ENCODE measurements around the gene TP53TG3D. TPM values are rescaled to one million over a fixed set of nuclear protein-coding genes. Genes with fewer than 3 reads are reported as not detected.
"Not testable (repeated sequence)": the region's sequence is repeated elsewhere in the genome, so short reads cannot be mapped to it uniquely, and the experiment has no call there.

The TP53TG3D gene
- total and polyA plus RNA-seq, 2 experiments from 2014 or later: not detected

DNA sequence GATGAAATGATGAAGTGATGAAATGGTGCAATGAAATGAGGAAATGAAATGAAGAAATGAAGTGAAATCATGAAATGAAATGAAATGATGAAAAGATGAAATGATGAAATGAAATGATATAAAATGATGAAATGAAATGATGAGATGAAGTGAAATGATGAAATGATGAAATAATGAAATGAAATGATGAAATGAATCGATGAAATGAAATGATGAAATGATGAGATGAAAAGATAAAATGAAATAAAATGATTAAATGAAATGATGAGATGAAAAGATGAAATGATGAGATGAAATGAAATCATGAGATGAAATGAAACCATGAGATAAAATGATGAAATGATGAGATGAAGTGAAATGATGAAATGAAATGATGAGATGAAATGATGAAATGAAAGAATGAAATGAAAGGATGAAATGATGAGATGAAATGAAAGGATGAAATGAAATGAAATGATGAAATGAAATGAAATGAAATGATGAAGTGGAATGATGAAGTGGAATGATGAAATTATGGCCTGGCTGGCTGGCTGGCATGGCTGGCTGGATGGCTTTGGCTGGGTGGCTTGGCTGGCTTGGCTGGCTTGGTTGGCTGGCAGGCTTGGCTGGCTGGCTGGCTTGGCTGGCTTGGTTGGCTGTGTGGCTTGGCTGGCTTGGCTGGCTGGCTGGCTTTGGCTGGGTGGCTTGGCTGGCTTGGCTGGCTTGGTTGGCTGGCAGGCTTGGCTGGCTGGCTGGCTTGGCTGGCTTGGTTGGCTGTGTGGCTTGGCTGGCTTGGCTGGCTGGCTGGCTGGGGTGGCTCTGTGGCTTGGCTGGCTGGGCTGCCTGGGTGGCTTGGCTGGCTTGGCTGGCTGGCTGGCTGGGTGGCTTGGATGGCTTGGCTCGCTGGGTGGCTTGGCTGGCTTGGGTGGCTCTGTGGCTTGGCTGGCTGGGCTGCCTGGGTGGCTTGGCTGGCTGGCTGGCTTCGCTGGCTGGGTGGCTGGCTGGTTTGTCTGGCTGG is 32.0 kb downstream of the TP53TG3D start:
- in situ Hi-C loops (cut with MboI): not testable (repeated sequence)

DNA sequence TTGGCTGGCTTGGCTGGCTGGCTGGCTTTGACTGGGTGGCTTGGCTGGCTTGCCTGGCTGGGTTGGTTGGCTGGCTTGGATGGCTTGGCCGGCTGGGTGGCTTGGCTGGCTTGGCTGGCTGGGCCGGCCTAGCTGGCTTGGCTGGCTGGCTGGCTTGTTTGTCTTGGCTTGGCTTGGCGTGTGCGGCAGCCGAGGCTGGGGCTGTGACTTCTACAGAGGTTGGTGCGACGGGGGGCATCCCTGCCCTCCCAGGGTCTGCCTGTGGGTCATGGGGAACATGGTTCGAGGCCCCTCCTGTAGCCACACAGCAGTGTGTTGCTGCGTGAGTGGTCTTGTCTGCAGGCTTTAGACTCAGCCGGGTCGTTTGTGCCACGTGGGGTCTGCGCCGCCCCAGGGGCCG is 33.1 kb downstream of the TP53TG3D start:
- H3K9me2 ChIP-seq (ENCODE audit: insufficient read depth); H3K4me2 ChIP-seq (ENCODE audit: unreplicated experiment); H3K9ac ChIP-seq; in situ Hi-C loops (cut with MboI); H3K27ac ChIP-seq; DNase-seq; H3K9me3 ChIP-seq (ENCODE audit: low read depth); H2AFZ ChIP-seq; H3K4me1 ChIP-seq (ENCODE audit: insufficient read depth); H3K36me3 ChIP-seq (ENCODE audit: low read depth); H4K20me1 ChIP-seq (ENCODE audit: insufficient read depth); H3F3A ChIP-seq (ENCODE audit: insufficient read depth); H3K4me3 ChIP-seq; H3K79me2 ChIP-seq (ENCODE audit: insufficient read depth); H3K27me3 ChIP-seq (replicated peaks; ENCODE audit: insufficient read depth): not testable (repeated sequence)
- 74% methylated on average over 7 of the region's 15 CpGs; no CpG with 5 or more reads in 1 of the 2 experiments for WGBS, 2 experiments (ENCODE audit: low coverage in 1 of 2, low lambda C conversion rate in 2 of 2, missing lambda C conversion rate in 2 of 2)

More for the DNA sequence above, 32.0 kb downstream of the TP53TG3D start:
- not testable (repeated sequence) for H4K20me1 ChIP-seq (ENCODE audit: insufficient read depth); H3K4me1 ChIP-seq (ENCODE audit: insufficient read depth); H3K27ac ChIP-seq; H3K9me2 ChIP-seq (ENCODE audit: insufficient read depth); H3K79me2 ChIP-seq (ENCODE audit: insufficient read depth); H3F3A ChIP-seq (ENCODE audit: insufficient read depth); H3K27me3 ChIP-seq (replicated peaks; ENCODE audit: insufficient read depth); H3K36me3 ChIP-seq (ENCODE audit: low read depth); H2AFZ ChIP-seq; H3K4me3 ChIP-seq; H3K4me2 ChIP-seq (ENCODE audit: unreplicated experiment); H3K9me3 ChIP-seq (ENCODE audit: low read depth); DNase-seq; H3K9ac ChIP-seq
- WGBS, 2 experiments (ENCODE audit: low coverage in 1 of 2, low lambda C conversion rate in 2 of 2, missing lambda C conversion rate in 2 of 2): 39 to 42% methylated on average over 2 of the region's 3 CpGs

DNA sequence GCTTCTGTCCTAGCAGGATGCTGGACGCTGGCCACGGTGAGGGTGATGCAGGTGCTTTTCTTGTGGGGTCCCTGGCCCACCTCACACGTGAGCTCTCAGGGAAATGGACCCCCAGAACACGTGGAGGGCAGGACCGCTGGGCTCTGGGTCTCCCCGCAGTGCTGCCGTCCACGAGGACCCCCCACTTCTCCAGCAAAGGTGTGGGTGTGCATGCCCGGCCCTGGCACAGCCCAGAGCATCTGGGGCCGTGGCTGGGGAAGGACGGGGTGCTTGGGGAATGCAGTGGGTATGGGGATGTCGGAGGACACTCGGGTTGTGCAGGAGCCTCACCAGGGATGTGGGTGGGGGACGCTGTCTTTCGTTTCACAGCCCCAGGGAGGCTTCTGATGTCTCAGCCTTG is 34.7 kb downstream of the TP53TG3D start:
- H4K20me1 ChIP-seq (ENCODE audit: insufficient read depth); H3F3A ChIP-seq (ENCODE audit: insufficient read depth); H3K79me2 ChIP-seq (ENCODE audit: insufficient read depth); H3K27ac ChIP-seq; H2AFZ ChIP-seq; H3K9me2 ChIP-seq (ENCODE audit: insufficient read depth); H3K27me3 ChIP-seq (replicated peaks; ENCODE audit: insufficient read depth); in situ Hi-C loops (cut with MboI); H3K9ac ChIP-seq; H3K36me3 ChIP-seq (ENCODE audit: low read depth); H3K4me3 ChIP-seq; H3K4me2 ChIP-seq (ENCODE audit: unreplicated experiment); H3K4me1 ChIP-seq (ENCODE audit: insufficient read depth); H3K9me3 ChIP-seq (ENCODE audit: low read depth); DNase-seq: not testable (repeated sequence)
- WGBS, 2 experiments (ENCODE audit: low coverage in 1 of 2, low lambda C conversion rate in 2 of 2, missing lambda C conversion rate in 2 of 2): 42 to 46% methylated on average over 11 to 15 of the region's 15 CpGs

DNA sequence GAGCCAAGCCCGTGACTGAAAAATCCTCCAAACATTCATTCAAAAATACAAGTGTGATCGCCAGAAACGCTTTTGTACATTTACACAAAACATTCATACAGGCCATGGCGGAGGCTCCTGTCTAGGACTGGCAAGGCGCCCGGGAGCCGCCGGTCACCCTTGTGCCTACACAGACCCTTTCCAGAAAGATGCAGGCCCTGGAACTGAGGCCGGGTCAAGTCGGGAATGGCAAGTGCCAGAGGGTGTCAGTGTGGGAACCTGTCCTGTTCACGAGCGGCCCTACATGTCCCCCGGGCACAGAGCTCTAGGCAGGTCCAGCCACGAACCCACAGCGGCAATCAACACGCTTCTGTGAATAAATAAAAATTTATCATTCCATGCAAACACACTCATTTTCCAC is 36.1 kb downstream of the TP53TG3D start:
- H3K4me2 ChIP-seq (ENCODE audit: unreplicated experiment); H3K27ac ChIP-seq; H3K9me3 ChIP-seq (ENCODE audit: low read depth); H3K9me2 ChIP-seq (ENCODE audit: insufficient read depth); DNase-seq; H3K79me2 ChIP-seq (ENCODE audit: insufficient read depth); H3K36me3 ChIP-seq (ENCODE audit: low read depth); H3K9ac ChIP-seq; H2AFZ ChIP-seq; H3K4me1 ChIP-seq (ENCODE audit: insufficient read depth); H4K20me1 ChIP-seq (ENCODE audit: insufficient read depth); H3F3A ChIP-seq (ENCODE audit: insufficient read depth); in situ Hi-C loops (cut with MboI); H3K27me3 ChIP-seq (replicated peaks; ENCODE audit: insufficient read depth); H3K4me3 ChIP-seq: not testable (repeated sequence)
- 81 to 90% methylated on average over 7 to 12 of the region's 16 CpGs for WGBS, 2 experiments (ENCODE audit: low coverage in 1 of 2, low lambda C conversion rate in 2 of 2, missing lambda C conversion rate in 2 of 2)

DNA sequence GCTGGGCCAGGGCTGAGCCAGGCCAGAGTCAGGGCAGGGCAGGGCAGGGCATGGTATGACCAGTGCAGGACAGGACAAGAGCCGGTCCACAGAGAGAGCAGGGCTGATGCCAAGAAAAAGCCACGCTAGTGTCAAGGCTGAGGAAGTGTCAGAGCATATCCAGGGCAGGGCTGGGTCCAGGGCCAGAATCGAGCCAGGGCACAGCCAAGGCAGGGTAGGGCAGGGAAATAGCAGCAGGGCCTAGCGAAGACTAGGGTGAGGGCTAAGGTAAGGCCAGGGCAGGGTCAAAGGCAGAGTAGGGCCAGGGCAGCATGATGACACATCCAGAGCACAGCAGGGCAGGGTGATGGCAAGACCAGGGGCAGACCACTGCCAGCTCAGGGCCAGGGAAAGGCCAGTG is 49.7 kb downstream of the TP53TG3D start:
- H3F3A ChIP-seq (ENCODE audit: insufficient read depth); DNase-seq; H2AFZ ChIP-seq; H4K20me1 ChIP-seq (ENCODE audit: insufficient read depth); H3K79me2 ChIP-seq (ENCODE audit: insufficient read depth); H3K9ac ChIP-seq; H3K27me3 ChIP-seq (replicated peaks; ENCODE audit: insufficient read depth); H3K36me3 ChIP-seq (ENCODE audit: low read depth); H3K4me1 ChIP-seq (ENCODE audit: insufficient read depth); H3K9me3 ChIP-seq (ENCODE audit: low read depth); H3K4me2 ChIP-seq (ENCODE audit: unreplicated experiment); H3K4me3 ChIP-seq; H3K27ac ChIP-seq; H3K9me2 ChIP-seq (ENCODE audit: insufficient read depth); in situ Hi-C loops (cut with MboI): not testable (repeated sequence)
- no CpG with 5 or more reads among the region's 4 CpGs for WGBS, 2 experiments (ENCODE audit: low coverage in 1 of 2, low lambda C conversion rate in 2 of 2, missing lambda C conversion rate in 2 of 2)

Small RNAs within 50 kb of the gene (small RNA-seq; reads per million reads assigned to genes)
- gene AC133485.1 (ENCODE audit: low read depth, low replicate concordance) (not detected), gene AC140878.1 (ENCODE audit: low read depth, low replicate concordance) (not detected)
